RCC 7860 (cell line): Measurements from ENCODE around the gene SHC4.
"Not testable (repeated sequence)": the region's sequence is repeated elsewhere in the genome, so short reads cannot be mapped to it uniquely, and the experiment has no call there.

Experiments used
- DNase-seq: peaks from one replicate; pipeline ENCODE4 v3.0.0-alpha.2; 2015; ENCODE audit warnings: low spot score
- FAIRE-seq: peaks from 2 replicates; lab custom pipeline; 2012; peaks lifted over from hg19 to GRCh38; lab: Jason Lieb, UNC

SHC4 gene

GRCh38 chr15:48802867-48803266 is 160.9 kb downstream of the SHC4 start:
- FAIRE-seq (peak; percentile 99), DNase-seq (peak; percentile 89)

GRCh38 chr15:48802257-48802656 is 161.5 kb downstream of the SHC4 start:
- DNase-seq = no peak
- no peak for FAIRE-seq

GRCh38 chr15:48800811-48801455 is 162.8 kb downstream of the SHC4 start:
- no peak for DNase-seq
- FAIRE-seq = no peak

GRCh38 chr15:48800245-48800644 is 163.5 kb downstream of the SHC4 start:
- FAIRE-seq (no peak), DNase-seq (no peak)

GRCh38 chr15:48798319-48798718 is 165.4 kb downstream of the SHC4 start:
- FAIRE-seq (no peak), DNase-seq (no peak)

- FAIRE-seq (peak; percentile 96), DNase-seq (peak; percentile 70)
These were observed 166.8 kb downstream of the SHC4 start for GRCh38 chr15:48796930-48797329.

GRCh38 chr15:48796521-48796920 is 167.2 kb downstream of the SHC4 start:
- FAIRE-seq (no peak), DNase-seq (no peak)

GRCh38 chr15:48795901-48796300 is 167.8 kb downstream of the SHC4 start:
- DNase-seq (no peak), FAIRE-seq (peak; percentile 65)

- DNase-seq = no peak
- FAIRE-seq = no peak
These were observed 169.0 kb downstream of the SHC4 start for GRCh38 chr15:48794697-48795134.

- no peak for FAIRE-seq
These were observed 171.3 kb downstream of the SHC4 start for GRCh38 chr15:48792408-48792807.

GRCh38 chr15:48790466-48791115 is 173.1 kb downstream of the SHC4 start:
- not testable (repeated sequence) for DNase-seq, FAIRE-seq

More at GRCh38 chr15:48792408-48792807, 171.3 kb downstream of the SHC4 start:
- no peak for DNase-seq

- DNase-seq = no peak
- FAIRE-seq = no peak
These were observed 178.0 kb downstream of the SHC4 start for GRCh38 chr15:48785712-48786111.

GRCh38 chr15:48785195-48785594 is 178.5 kb downstream of the SHC4 start:
- FAIRE-seq (no peak), DNase-seq (no peak)

GRCh38 chr15:48784756-48785155 is 179.0 kb downstream of the SHC4 start:
- DNase-seq (no peak), FAIRE-seq (no peak)

GRCh38 chr15:48782911-48783310 is 180.8 kb downstream of the SHC4 start:
- no peak for FAIRE-seq
- no peak for DNase-seq

GRCh38 chr15:48781481-48782081 is 182.1 kb downstream of the SHC4 start:
- FAIRE-seq (no peak), DNase-seq (no peak)

GRCh38 chr15:48781017-48781416 is 182.7 kb downstream of the SHC4 start:
- no peak for DNase-seq

GRCh38 chr15:48778331-48778730 is 185.4 kb downstream of the SHC4 start:
- FAIRE-seq (no peak), DNase-seq (no peak)

More at GRCh38 chr15:48781017-48781416, 182.7 kb downstream of the SHC4 start:
- no peak for FAIRE-seq

GRCh38 chr15:48777645-48778330 is 185.9 kb downstream of the SHC4 start:
- DNase-seq (no peak), FAIRE-seq (no peak)

GRCh38 chr15:48775546-48775945 is 188.2 kb downstream of the SHC4 start:
- DNase-seq (no peak), FAIRE-seq (no peak)

- DNase-seq (no peak), FAIRE-seq (no peak)
These were observed 189.2 kb downstream of the SHC4 start for GRCh38 chr15:48774484-48774883.
